ENCODE results near the gene SLC66A2. TPM values are rescaled to one million over a fixed set of nuclear protein-coding genes. Genes with fewer than 3 reads are reported as not detected.

The SLC66A2 gene
- total RNA-seq, 1 donor from 2014 or later, result 34.4 TPM

DNA sequence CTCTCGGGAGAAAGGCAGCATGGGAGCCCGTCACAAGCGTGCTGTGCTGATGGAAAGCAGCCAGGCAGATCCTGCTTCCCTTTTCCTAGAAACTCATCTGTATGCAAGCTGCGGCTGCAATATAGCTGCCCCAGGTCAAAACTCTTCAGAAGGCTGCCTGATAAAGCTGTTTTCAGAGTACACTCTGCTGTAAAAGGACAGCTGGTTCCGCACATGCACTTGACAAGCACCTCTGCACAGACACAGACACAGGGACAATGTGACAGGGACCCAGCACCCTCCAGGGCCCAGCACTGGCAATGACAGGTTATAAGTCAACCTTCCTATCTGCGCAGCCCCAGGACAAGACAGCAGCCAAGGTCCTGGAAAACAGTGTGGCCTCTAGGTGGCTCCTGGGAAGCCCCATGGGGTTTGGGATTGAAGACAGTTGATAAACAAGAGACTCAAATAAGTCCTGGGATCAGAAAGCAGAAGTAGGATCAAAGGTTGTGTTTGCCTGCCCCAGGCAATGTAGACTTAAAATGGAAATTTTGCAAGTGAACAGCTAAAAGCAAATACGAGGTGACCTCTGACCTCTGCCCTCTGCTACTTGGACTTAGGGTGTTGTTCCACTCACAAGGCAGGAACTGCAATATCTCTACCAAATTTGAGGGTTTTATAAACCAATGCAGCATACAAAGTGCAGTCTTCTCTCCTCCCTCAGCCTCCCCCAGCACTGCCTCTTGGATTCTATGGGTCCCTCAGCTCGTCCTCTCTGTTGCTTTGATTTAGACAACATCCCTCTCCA, 16.9 kb downstream of the SLC66A2 start:
- H3K36me3 Mint-ChIP-seq, result peaks cover 88% of the 10 kb centered on the region
- no peak for DNase-seq (ENCODE audit: low spot score in 2 of 2, unreplicated experiment in 2 of 2)

GRCh38 chr18:79933765-79934164, 17.7 kb downstream of the SLC66A2 start:
- Mint-ChIP-seq H3K4me3 (no peak overlapping the region), H3K9me3 (peaks cover 72% of the 10 kb centered on the region), H3K27me3 (ENCODE audit: low read depth) (no peaks in the 10 kb centered on the region), H3K4me1 (no peaks in the 10 kb centered on the region), H3K36me3 (peaks cover 88% of the 10 kb centered on the region), H3K27ac (no peak overlapping the region)
- DNase-seq (ENCODE audit: low spot score in 2 of 2, unreplicated experiment in 2 of 2), result no peak
- no peak for TF ChIP-seq CTCF (IDR thresholded peaks at IDR 0.05; ENCODE audit: unreplicated experiment)

More for the DNA sequence above, 16.9 kb downstream of the SLC66A2 start:
- Mint-ChIP-seq H3K27me3 (ENCODE audit: low read depth) (no peaks in the 10 kb centered on the region), H3K27ac (no peak overlapping the region), H3K4me1 (no peaks in the 10 kb centered on the region), H3K4me3 (peak overlapping the region; percentile 28), H3K9me3 (peaks cover 64% of the 10 kb centered on the region)
- TF ChIP-seq CTCF (IDR thresholded peaks at IDR 0.05; ENCODE audit: unreplicated experiment), result no peak

DNA sequence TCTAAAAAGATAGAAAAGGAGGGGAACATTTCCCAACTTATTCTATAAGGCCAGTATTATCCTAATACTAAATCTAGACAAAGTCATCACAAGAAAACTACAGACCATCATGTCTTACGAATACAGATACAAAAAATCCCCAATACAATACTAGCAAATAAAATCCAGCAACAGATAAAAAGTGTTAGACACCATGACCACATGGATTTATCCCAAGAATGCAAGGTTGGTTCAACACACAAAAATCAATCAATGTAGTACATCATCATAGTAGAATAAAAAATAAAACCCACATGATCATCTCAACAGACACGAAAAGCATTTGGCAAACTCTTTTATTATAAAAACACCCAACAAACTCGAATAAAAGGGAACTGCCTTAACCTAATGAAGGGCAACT, 18.5 kb downstream of the SLC66A2 start:
- peaks cover 88% of the 10 kb centered on the region for H3K36me3 Mint-ChIP-seq
- no peak overlapping the region for H3K4me3 Mint-ChIP-seq
- no peaks in the 10 kb centered on the region for H3K27me3 Mint-ChIP-seq (ENCODE audit: low read depth)
- TF ChIP-seq CTCF (IDR thresholded peaks at IDR 0.05; ENCODE audit: unreplicated experiment), result no peak
- H3K27ac Mint-ChIP-seq, result no peak overlapping the region
- peaks cover 74% of the 10 kb centered on the region for H3K9me3 Mint-ChIP-seq
- no peaks in the 10 kb centered on the region for H3K4me1 Mint-ChIP-seq
- DNase-seq (ENCODE audit: low spot score in 2 of 2, unreplicated experiment in 2 of 2), result no peak

- no peak for DNase-seq (ENCODE audit: low spot score in 2 of 2, unreplicated experiment in 2 of 2)
- no peak for TF ChIP-seq CTCF (IDR thresholded peaks at IDR 0.05; ENCODE audit: unreplicated experiment)
- peaks cover 76% of the 10 kb centered on the region for H3K36me3 Mint-ChIP-seq
- no peaks in the 10 kb centered on the region for H3K27me3 Mint-ChIP-seq (ENCODE audit: low read depth)
- no peak overlapping the region for H3K27ac Mint-ChIP-seq
- H3K9me3 Mint-ChIP-seq, result peaks cover 65% of the 10 kb centered on the region
- no peak overlapping the region for H3K4me3 Mint-ChIP-seq
- no peaks in the 10 kb centered on the region for H3K4me1 Mint-ChIP-seq
Observed at GRCh38 chr18:79931475-79931874, 20.0 kb downstream of the SLC66A2 start.

GRCh38 chr18:79930020-79930642, 21.3 kb downstream of the SLC66A2 start:
- Mint-ChIP-seq H3K9me3 (peaks cover 52% of the 10 kb centered on the region), H3K4me3 (no peak overlapping the region), H3K27me3 (ENCODE audit: low read depth) (no peaks in the 10 kb centered on the region), H3K4me1 (no peaks in the 10 kb centered on the region), H3K36me3 (peaks cover 70% of the 10 kb centered on the region), H3K27ac (no peak overlapping the region)
- no peak for DNase-seq (ENCODE audit: low spot score in 2 of 2, unreplicated experiment in 2 of 2)
- no peak for TF ChIP-seq CTCF (IDR thresholded peaks at IDR 0.05; ENCODE audit: unreplicated experiment)

Measured in mesothelial cell of epicardium (in vitro differentiated cells).